HG02852 (cell line): ENCODE measurements around the gene COA1.
"Not testable (repeated sequence)": the region's sequence is repeated elsewhere in the genome, so short reads cannot be mapped to it uniquely, and the experiment has no call there.

Experiments
- ATAC-seq: cut with Tn5 transposase; IDR thresholded peaks from one replicate; pipeline ENCODE4 v1.9.1; 2021; ENCODE audit warnings: mild to moderate bottlenecking, moderate library complexity; ENCODE audit not compliant: unreplicated experiment

COA1 gene, protein sequence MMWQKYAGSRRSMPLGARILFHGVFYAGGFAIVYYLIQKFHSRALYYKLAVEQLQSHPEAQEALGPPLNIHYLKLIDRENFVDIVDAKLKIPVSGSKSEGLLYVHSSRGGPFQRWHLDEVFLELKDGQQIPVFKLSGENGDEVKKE

DNA sequence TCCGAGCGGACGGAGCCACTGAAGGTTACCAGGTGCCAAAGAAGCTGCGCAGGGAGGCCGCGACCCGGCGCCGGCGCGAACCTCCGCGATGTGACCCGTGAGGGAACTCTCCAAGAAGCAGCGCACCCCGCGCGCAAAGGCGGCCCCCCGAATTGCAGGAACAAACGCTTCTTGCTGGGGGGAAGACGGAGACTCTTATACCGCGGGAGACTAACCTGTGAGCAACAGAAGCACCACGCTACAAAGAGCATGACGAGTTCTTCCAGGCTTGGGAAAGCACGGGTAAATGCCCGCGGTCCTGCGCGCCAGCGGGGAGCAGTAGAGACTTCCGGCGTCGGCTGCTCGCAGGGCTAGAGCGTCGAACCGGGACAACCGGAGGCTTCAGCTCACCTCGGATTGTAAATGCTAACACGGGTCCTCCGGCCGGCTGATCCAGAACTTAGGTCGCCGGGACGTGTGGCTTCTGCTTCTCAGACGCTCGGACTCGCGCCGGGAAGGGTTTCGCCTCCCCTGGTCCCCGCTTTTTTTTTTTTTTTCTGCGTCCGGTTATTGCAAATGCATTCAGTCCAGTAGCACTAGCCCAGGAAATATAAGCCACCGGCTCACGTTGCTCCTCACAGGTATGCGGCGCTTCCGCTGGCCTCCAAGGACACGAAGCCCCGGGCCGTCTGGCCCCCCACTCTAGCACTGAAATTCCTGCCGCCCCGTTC, at the start of gene COA1:
Gene COA1 (minus strand): TSS at position 310 of the 710 bp plus-strand sequence. CDS start 80,909 bp downstream, outside the sequence.
- peak; percentile 85 for ATAC-seq

DNA sequence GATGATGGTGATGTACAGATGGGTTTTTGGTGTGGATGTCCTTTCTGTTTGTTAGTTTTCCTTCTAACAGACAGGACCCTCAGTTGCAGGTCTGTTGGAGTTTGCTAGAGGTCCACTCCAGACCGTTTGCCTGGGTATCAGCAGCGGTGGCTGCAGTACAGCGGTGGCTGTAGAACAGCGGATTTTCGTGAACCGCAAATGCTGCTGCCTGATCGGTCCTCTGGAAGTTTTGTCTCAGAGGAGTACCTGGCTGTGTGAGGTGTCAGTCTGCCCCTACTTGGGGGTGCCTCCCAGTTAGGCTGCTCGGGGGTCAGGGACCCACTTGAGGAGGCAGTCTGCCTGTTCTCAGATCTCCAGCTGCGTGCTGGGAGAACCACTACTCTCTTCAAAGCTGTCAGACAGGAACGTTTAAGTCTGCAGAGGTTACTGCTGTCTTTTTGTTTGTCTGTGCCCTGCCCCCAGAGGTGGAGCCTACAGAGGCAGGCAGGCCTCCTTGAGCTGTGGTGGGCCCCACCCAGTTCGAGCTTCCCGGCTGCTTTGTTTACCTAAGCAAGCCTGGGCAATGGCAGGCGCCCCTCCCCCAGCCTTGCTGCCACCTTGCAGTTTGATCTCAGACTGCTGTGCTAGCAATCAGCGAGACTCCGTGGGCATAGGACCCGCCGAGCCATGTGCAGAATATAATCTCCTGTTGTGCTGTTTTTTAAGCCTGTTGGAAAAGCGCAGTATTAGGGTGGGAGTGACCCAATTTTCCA, 49.1 kb upstream of the COA1 start:
- ATAC-seq, result not testable (repeated sequence)

DNA sequence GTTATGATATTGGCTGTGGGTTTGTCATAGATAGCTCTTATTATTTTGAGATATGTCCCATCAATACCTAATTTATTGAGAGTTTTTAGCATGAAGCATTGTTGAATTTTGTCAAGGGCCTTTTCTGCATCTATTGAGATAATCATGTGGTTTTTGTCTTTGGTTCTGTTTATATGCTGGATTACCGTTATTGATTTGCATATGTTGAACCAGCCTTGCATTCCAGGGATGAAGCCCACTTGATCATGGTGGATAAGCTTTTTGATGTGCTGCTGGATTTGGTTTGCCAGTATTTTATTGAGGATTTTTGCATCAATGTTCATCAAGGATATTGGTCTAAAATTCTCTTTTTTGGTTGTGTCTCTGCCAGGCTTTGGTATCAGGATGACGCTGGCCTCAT, 45.9 kb upstream of the COA1 start:
- not testable (repeated sequence) for ATAC-seq

DNA sequence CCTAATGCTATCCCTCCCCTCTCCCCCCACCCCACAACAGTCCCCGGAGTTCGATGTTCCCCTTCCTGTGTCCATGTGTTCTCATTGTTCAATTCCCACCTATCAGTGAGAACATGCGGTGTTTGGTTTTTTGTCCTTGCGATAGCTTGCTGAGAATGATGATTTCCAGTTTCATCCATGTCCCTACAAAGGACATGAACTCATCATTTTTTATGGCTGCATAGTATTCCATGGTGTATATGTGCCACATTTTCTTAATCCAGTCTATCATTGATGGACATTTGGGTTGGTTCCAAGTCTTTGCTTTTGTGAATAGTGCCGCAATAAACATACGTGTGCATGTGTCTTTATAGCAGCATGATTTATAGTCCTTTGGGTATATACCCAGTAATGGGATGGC, 43.9 kb upstream of the COA1 start:
- ATAC-seq, result not testable (repeated sequence)

DNA sequence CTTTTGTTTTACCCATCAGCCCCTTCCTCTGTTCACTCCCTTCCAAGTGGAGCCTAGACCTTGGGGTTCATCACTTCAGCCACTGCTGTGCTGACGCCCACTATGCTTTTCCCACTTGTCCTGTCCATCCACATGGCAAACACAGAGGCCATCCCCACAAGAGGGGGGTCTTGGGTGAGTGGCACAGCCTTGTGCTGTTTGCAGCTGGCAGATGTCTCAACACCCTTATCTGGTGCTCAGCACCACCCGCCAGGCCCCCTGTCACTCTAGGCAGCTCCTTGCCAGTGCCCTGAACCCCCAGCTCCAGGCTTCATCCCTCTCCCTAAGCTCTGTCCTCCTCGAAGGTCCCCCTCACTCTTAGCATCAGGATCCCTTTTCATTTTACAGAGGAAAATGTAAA, 42.2 kb upstream of the COA1 start:
- no peak for ATAC-seq

DNA sequence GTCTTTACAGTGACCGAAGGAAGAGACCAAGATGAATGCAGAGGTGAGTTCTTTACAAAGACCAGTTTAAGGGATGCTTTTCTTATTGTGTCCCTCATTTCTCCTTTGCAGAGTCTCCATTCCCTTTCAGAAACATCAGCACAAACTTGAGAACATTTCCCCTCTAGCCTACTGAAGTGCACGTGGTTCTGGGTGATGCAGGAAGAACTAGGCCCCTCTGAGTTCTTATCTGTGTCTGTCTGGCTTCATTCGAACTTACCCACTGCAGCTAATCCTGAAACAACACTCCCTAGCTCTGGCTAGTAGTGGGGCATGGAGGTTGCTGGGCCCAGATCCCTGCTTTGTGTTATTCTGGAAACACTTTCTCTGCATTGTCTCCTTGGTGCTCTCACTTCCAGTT, 41.8 kb upstream of the COA1 start:
- ATAC-seq, result no peak

DNA sequence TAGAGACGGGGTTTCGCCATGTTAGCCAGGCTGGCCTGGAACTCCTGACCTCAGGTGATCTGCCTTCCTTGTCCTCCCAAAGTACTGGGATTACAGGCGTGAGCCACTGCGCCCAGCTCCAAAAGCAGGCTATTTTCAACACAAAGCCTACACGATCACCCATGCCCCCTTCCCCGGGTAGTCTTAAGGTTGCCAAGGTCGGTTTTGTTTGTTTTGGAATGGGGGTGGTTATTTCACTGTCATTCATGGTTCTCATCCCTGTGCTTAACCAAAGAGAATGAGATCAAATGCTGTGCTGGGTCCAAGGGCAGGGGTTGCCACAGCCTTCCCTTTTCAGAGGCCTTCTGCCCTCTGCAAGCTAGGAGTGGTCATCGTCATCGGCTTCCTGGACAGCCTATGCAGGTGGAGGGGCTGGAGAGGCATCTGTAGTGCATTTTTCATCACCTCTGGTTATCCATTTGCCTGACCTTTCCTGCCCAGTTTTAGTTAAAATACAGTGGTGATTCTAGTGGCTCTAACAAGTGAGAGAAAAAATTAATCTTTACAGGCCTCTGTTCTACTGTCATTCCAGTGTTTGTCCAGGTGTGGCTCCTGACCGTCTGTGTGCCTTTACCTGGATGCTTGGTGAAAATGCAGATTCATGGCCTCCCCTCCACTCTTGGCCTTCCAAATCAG, 40.6 kb upstream of the COA1 start:
- no peak for ATAC-seq

DNA sequence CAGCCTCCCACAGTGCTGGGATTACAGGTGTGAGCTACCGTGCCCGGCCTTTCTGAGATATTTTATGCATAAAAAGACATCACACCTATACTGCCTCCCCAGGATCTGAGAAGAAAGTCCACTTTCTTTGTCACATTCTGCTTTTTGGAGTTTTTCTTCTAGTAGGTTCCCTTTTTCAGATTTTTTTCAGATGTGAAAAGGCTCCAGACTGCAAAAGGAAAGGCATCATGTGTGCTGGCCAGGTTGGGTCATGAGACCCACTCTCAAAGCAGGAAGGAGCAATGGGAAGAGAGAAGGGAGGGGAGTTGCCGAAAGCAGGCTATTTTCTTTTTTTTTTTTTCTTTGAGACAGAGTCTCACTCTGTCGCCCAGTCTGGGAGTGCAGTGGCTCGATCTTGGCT, 40.0 kb upstream of the COA1 start:
- ATAC-seq, result no peak

DNA sequence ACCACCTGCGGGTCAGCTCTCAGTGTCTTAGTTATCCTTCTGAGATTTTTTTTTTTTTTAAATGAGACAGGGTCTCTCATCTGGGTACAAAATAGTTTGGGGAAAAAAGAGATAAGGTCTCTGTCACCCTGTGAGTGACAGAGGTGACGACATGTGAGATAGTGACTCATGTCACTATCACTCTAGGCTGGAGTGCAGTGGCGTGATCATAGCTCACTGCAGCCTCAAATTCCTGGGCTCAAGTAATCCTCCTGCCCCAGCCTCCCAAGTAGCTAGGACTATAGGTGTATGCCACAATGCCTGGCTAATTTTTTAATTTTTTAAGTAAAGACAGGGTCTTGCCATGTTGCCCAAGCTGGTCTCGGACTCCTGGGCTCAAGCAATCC, 39.6 kb upstream of the COA1 start:
- no peak for ATAC-seq

DNA sequence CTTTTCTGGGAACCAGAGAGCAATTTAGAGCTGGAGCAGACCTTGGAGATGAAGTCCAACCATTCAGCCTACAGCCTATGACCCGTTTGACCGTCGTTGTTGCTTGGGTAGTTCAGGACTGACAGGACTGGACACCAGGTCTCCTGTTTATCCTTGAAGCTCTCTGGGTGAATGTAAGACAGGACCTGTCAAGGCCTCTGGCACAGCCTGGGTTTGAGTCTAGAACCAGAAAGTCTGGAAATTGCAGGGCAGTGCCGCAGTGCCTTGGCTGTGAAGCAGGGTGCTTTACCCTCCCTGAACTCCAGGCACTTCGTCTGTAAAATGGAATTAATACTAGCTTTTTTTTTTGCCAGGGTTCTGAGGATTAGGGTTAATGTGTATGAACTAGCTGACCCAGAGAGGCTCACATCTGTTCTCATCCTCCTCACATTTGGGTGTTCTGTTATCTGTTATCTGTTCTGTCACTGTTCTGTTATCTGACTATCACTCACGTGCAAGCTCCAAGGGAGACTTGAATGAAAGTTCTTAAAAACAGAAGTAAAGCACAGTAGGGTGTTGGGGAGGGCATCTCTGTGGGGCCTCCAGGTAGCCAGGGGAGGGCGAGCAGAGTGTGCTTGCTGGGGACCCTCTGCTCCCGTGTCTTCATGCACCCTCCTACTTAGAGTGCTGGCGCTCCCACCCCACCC, 39.0 kb upstream of the COA1 start:
- ATAC-seq, result no peak

DNA sequence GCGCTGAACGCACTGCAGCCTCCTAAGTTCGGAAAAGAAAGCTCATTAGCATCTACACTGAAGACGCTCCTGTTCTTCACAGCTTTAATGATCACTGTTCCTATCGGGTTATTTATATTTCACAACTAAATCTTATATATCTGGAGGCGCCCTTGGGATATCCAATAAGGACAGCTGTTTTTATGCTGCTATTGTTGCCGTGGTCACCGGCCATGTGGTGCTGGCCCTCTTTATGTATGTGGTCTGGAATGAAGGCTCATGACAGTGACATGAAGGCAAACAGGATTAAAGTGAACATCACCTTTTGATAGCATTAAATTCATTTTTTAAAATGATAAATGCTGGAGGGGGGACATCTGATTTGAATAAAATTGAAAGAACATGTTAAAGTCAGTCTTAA, 38.0 kb upstream of the COA1 start:
- no peak for ATAC-seq

DNA sequence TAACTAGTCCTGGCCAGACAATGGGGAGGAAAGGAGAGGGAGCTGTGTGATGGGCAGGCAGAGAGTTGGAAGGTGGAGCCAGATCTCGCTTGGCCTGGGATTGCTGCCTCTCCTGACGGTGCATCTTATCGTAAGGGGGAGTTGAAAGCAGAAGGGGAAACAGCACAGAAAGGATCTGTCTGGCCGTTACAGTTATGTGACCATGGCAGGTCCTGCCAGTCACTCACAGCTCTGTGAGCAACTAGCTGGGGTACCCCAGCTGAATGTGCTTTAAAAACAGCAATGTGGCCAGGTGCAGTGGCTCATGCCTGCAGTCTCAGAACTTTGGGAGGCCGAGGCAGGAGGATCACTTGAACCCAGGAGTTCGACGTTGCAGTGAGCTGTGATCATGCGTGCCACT, 37.2 kb upstream of the COA1 start:
- ATAC-seq, result no peak

DNA sequence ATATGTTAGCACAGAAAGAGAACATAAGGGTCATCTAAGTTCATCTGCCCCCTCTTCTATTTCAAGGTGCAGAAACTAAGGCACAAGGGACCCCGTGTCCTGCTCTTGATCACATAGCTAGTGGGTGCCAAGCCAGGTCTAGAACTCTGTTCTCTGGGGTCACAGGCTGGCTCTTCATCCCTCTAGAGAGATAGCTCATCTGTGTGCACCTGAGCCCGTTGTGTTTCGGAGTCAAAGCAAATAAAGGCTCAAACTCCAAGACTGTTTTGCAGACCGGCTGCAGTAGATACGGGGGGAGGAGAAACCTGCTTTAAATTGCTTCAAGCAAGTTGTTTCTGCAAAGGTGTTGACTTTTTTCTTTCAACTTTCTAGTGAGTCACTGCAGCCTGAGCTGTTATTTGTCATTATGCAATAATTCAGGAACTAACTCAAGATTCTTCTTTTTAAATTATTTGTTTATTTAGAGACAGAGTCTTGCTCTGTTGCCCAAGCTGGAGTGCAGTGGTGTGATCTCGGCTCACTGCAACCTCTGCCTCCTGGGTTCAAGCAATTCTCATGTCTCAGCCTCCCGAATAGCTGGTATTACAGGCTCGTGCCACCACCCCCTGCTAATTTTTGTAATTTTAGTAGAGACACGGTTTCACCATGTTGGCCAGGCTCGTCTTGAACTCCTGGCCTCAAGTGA, 35.6 kb upstream of the COA1 start:
- ATAC-seq, result no peak

DNA sequence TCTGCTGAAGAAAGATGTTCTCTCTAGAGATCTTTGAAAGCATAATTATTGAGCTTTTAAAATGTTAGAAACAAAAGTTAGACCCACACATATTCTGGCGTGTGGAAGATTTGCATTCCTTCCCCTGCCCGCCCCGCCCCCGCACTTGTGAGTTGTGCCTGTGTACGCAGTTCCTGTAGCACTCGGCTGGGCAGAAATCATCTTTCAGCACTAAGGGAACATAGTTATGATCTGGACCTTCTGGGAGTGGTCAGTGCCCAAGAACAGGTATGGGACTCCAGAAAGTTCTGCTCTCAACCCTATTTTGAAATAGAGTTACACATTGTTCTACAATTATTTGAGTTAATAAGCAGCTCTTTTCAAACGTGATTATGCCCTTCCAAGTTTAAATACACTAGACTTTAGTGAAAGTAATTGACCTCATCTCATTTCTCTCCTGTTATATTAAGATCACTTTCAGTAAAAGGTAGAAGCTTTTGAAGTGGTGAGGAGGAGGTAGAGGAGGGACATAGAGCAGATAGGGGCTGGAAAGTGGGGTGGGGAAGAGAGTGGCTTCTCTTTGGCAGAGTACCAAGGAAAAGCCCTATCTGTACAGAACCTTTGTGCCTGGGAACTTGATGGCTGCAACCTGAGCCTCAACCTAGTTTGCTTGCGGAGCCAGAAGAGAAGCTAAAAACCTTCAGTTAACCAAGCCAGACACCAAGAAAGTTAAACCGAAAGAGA, 34.9 kb upstream of the COA1 start:
- peak; percentile 60 for ATAC-seq

DNA sequence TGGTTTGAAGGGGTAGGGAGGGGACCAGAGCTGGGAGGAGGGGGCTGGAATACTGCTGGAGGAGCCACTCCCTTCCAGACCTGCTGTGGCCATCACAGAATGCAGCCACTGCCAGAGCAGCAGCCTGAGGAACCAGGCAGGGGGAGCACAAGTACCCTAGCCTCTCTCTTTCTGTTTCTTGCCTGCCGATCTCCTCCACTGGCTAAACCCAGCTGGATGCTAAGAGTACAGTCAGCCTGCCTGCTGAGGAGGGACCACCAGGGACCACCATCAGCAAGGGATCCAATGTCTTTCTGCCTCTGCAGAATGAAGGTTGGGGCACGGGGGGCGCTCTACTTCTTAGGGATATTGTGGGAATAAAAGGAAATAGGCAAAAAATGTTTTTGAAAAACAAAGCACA, 33.9 kb upstream of the COA1 start:
- ATAC-seq, result no peak

DNA sequence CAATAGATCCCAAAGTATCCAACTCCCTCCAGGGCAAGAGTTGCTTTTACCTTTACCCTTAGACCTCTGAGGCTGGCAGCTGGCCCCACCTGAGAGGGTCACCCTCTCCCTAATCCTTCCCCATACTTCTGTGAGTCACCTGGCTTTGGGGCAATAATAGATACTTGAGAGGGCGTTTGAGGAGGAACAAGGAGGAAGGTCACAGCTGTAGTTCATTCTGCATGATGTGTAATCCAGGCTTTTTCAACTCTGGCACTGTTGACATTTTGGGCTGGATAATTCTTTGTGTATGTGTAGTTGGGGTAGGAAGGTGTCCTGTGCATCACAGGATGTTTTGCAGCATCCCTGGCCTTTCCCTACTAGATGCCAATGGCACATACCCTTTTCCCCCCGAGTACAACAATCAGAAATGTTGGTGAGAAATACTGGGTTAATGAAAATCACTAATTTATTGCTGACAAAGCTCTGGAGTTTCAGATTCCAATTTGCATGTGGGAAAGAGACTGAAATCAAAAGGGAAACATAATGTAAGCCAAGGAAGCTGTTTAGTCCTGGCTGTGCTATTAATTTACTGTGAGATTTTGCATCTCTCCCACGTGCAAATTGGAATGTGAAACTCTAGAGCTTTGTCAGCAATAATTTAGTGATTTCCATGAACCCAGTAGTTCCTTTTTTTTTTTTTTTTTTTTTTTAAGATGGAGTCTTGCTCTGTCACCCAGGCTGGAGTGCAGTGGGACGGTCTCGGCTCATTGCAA, 32.8 kb upstream of the COA1 start:
- ATAC-seq, result no peak

DNA sequence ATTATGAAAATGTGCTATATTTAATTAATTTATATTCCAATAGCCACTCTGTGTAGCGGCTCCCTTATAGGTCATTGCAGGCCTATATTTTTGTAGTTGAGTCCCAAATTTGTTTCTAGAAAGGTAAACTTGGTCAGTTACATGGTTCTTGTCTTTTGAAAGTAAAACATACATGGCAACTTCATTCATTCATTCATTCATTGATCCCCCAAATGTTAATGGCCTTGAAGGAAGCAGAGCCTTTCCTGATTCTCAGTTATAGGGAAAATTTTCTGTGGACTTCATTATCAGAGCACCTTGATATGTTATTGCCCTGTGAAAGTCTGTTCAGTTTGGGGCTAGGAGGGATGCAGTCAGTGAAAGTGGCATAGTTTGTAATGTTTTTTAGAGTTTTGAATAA, 32.1 kb upstream of the COA1 start:
- ATAC-seq, result no peak

DNA sequence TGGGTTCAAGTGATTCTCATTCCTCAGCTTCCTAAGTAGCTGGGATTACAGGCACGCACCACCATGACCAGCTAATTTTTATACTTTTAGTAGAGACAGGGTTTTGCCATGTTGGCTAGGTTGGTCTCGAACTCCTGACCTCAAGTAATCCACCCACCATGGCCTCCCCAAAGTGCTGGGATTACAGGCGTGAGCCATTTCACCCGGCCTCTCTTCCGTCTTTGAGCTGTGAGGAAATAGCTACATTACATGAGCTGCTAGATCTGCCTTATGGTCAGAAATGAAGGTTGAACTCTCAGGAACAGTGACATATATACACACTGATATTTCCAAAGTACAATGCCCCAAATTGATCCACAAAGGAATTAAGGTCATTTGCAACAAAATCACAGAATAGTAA, 31.5 kb upstream of the COA1 start:
- ATAC-seq, result no peak
